H1 (cell line): ENCODE measurements around the gene KDM6B. TPM values are rescaled to one million over a fixed set of nuclear protein-coding genes. Genes with fewer than 3 reads are reported as not detected.

ENCODE experiments used
- ASH2L ChIP-seq: fragments of 200-600, 300-600 bp; sonication (generic); IDR thresholded peaks from one replicate; pipeline ENCODE4 v1.7.1; 2017; ENCODE audit warnings: low read length
- BRCA1 ChIP-seq: IDR thresholded peaks from 2 replicates; pipeline ENCODE4 v1.6.1; 2012; ENCODE audit warnings: low read depth, low read length, improper control_type of control experiment
- CEBPB ChIP-seq: IDR thresholded peaks from 2 replicates; pipeline ENCODE4 v1.6.1; 2012; ENCODE audit warnings: low read depth, low read length
- GABPA ChIP-seq: IDR thresholded peaks from 2 replicates; pipeline ENCODE4 v1.6.1; 2011; ENCODE audit warnings: mild to moderate bottlenecking, low read length, moderate library complexity, borderline replicate concordance; ENCODE audit not compliant: insufficient read depth
- GTF2F1 ChIP-seq: IDR thresholded peaks from 2 replicates; pipeline ENCODE4 v1.6.1; 2012; ENCODE audit warnings: low read depth, low read length, improper control_type of control experiment, borderline replicate concordance
- KDM4A ChIP-seq: IDR thresholded peaks from one replicate; pipeline ENCODE4 v1.7.1; 2012; ENCODE audit warnings: low read depth, mild to moderate bottlenecking, moderate library complexity, low read length, inconsistent platforms; ENCODE audit not compliant: severe bottlenecking
- NRF1 ChIP-seq: IDR thresholded peaks from 2 replicates; pipeline ENCODE4 v1.6.1; 2011; ENCODE audit warnings: mild to moderate bottlenecking, low read depth, low read length, improper control_type of control experiment
- SAP30 ChIP-seq: fragments of 300-600 bp; sonication (generic); IDR thresholded peaks from 2 replicates; pipeline ENCODE4 v1.7.1; 2012; ENCODE audit warnings: low read length, moderate library complexity, mild to moderate bottlenecking, inconsistent platforms; ENCODE audit not compliant: insufficient read depth, insufficient replicate concordance
- SIN3A ChIP-seq, 2 experiments: IDR thresholded peaks in 1 of 2; conservative IDR thresholded peaks in 1 of 2; 2 replicates each; pipeline ENCODE4 v1.6.1; 2011 to 2012; ENCODE audit warnings: low read length in 2 of 2, improper control_type of control experiment in 1 of 2, low read depth in 1 of 2, mild to moderate bottlenecking in 1 of 2
- SP1 ChIP-seq: IDR thresholded peaks from 2 replicates; pipeline ENCODE4 v1.6.1; 2011; ENCODE audit warnings: low read depth, low read length
- SUZ12 ChIP-seq: fragments of 200-600 bp; sonication (generic); IDR thresholded peaks from 2 replicates; pipeline ENCODE4 v1.6.1; 2012; ENCODE audit warnings: mild to moderate bottlenecking, inconsistent platforms, low read length, moderate library complexity, mixed read lengths
- TAF7 ChIP-seq: optimal IDR thresholded peaks from 2 replicates; pipeline ENCODE3; 2011; ENCODE audit warnings: low read depth, mild to moderate bottlenecking, inconsistent platforms, low read length, moderate library complexity, borderline replicate concordance
- TCF12 ChIP-seq: IDR thresholded peaks from 2 replicates; pipeline ENCODE4 v1.6.1; 2011; ENCODE audit warnings: low read depth, mild to moderate bottlenecking, low read length
- YY1 ChIP-seq: IDR thresholded peaks from 2 replicates; pipeline ENCODE4 v1.6.1; 2011; ENCODE audit warnings: low read depth, mild to moderate bottlenecking, low read length
- ZNF274 ChIP-seq: IDR thresholded peaks from 2 replicates; pipeline ENCODE4 v1.7.0; 2012; ENCODE audit warnings: low read length, borderline replicate concordance; ENCODE audit errors: extremely low read depth
- polyA plus RNA-seq, 7 experiments: library from polyadenylated mRNA; depleted of rRNA in 3 of 7; stranded (reverse) in 5 of 7; unstranded in 2 of 7; fragments of >200 nt in 5 of 7; fragments of 200-250 nt in 2 of 7; gene quantifications; 1 replicate in 5 of 7; 2 replicates in 1 of 7; 4 replicates in 1 of 7; pipeline versions ENCODE4 v1.2.1 to v1.2.3, GENCODE V29; 2011 to 2013; ENCODE audit warnings: missing spikeins in 2 of 7, mixed read lengths in 2 of 7
- total RNA-seq: library from RNA; stranded (reverse); fragmentation: NEBNext Ultra II Directional; extraction: Animal tissue kit (Norgen Biotek cat#: 25700); gene quantifications from 2 replicates; pipeline ENCODE4 v1.2.1, GENCODE V29; 2021
- TF ChIP-seq, protein P1 (sequence below): IDR thresholded peaks from 2 replicates; pipeline ENCODE4 v1.6.1; 2011; ENCODE audit warnings: low read length, improper control_type of control experiment
- TF ChIP-seq, protein P2 (sequence below): IDR thresholded peaks from 2 replicates; pipeline ENCODE4 v1.6.1; 2012; ENCODE audit warnings: inconsistent platforms

Gene KDM6B
- total and polyA plus RNA-seq, 2 of the 8 experiments (the other 6 are each of a cell fraction or from before 2014, with no cell fraction given) = 0.48 to 3.7 TPM

DNA sequence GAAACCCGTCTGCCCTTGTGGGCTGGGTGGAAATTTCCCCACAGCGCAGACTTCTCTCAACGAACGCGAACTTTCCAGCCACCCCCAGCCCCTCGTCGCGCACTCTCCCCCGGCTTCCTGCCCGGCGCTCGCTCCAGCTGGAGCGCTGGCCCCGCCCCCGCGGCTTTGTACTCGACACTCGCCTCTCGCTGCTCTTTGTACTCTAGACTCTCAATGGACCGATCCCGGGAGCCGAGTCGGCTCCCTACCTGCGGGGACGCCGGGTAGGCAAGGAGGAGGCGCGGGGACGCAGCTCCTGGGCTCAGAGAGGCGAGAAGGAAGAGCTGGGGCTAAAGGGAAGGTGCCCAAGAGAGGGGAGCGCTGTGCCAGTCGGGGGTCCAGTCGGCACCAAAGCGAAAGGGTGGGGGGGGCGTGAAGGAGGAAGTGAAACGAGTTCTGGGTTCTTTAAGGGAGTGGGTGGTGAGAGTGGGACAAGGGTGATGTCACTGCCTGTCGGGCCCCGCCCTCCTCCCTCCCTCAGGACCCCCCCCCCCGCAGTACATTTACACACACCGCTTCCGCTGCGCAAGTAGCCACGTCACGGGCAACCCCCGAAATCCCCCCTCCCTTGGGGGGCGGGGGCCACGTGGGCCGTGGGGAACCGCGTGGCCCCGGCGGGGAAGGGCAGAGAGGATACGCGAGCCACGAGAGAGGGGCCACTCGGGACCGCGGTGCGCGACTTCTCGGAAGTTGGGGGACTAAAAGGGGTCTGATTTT lies 9.7 kb downstream of the KDM6B start (continued):
- TF ChIP-seq, protein P1, sequence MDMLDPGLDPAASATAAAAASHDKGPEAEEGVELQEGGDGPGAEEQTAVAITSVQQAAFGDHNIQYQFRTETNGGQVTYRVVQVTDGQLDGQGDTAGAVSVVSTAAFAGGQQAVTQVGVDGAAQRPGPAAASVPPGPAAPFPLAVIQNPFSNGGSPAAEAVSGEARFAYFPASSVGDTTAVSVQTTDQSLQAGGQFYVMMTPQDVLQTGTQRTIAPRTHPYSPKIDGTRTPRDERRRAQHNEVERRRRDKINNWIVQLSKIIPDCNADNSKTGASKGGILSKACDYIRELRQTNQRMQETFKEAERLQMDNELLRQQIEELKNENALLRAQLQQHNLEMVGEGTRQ = no peak
- no peak for TF ChIP-seq TAF7
- TF ChIP-seq YY1 = no peak
- no peak for TF ChIP-seq NRF1
- peak; percentile 15 for TF ChIP-seq KDM4A
- TF ChIP-seq SP1 = 0 out of 2 replicates have a peak, but pooled peaks have one; percentile 8
- no peak for TF ChIP-seq TCF12
- no peak for TF ChIP-seq ZNF274
- TF ChIP-seq BRCA1 = no peak
- TF ChIP-seq CEBPB = no peak
- TF ChIP-seq SIN3A (conservative IDR thresholded peaks at IDR 0.05 in 1 of 2, IDR thresholded peaks at IDR 0.05 in 1 of 2; ENCODE audit: low read depth in 1 of 2, low read length in 2 of 2) = no peak
- TF ChIP-seq ASH2L = peak; percentile 37
- TF ChIP-seq GABPA = no peak
- no peak for TF ChIP-seq SUZ12
- no peak for TF ChIP-seq GTF2F1
- TF ChIP-seq, protein P2, sequence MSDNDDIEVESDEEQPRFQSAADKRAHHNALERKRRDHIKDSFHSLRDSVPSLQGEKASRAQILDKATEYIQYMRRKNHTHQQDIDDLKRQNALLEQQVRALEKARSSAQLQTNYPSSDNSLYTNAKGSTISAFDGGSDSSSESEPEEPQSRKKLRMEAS = no peak
- no peak for TF ChIP-seq SAP30
